ENCODE data around the gene MRPL36.
"Not testable (repeated sequence)": the region's sequence is repeated elsewhere in the genome, so short reads cannot be mapped to it uniquely, and the experiment has no call there.

The MRPL36 gene

DNA sequence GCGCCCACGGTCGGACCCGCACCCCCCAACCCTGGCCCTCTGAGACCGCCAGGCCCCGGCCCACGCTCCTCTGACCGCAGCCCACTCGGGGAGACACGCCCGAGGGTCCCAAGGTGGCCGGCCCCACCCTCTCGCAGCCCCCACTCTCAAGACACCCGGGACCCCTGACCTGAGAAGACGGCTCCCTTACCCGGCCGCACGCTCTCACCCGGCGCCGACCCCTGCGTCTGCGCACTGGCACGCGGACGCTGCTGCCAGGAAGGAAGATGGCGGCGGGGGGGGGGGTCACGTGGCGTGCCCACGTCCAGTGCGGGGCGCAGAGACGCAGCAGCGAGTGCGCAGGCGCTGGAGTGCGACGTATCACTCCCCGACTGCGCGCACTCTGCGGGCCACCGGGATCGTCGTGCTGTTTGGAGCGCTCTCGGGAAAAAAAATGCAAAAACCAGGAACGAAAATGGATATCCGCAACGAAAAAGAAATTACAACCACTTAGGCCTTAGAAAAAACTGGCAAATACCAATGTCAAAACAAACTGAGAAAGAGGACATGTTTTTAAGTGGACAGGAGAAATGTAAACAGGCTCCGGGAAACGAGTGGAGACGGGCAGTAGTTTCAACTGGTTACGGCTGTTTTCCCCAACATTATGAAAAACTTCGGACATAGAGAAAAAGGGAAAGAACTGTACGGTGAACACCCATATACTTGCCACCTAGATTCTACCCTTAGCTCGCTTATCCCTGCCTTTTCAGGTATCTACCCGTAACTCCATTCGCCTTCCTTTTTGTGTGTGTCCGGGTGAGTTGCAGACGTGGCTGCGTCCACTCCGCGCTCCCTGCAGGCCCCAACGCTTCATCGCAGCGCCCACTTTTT, at the start of gene MRPL36:
TSS of gene MRPL36 (minus strand) at position 236 of the 870 bp plus-strand sequence. CDS start 902 bp downstream, outside the sequence.
- peak; percentile 92 for DNase-seq

DNA sequence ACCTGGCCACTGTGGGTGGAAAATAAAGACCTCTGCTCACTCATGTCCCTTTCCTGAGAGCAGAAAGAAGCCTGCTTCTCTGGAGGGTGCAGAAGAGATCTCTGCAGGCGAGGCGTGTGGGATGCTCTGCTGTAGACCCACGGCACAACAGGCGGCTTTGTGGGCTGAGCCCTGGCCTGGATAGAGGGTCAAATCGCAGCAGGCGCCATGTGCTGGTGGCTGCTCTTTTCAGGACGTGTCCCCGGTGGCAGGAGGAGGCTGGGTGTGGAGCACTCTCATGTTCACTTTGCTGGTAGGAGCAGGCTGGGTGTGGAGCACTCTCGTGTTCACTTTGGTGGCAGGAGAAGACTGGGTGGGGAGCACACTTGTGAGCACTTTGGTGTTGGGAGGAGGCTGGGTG, 48.0 kb upstream of the MRPL36 start:
- DNase-seq: no peak

GRCh38 chr5:1847056-1847455, 47.4 kb upstream of the MRPL36 start:
- no peak for DNase-seq

GRCh38 chr5:1846583-1846982, 46.9 kb upstream of the MRPL36 start:
- DNase-seq: no peak

- DNase-seq: no peak
Observed at GRCh38 chr5:1845696-1846095, 46.1 kb upstream of the MRPL36 start.

GRCh38 chr5:1844708-1845436, 45.2 kb upstream of the MRPL36 start:
- DNase-seq: no peak

- DNase-seq: not testable (repeated sequence)
Observed at GRCh38 chr5:1843761-1844160, 44.1 kb upstream of the MRPL36 start.

DNA sequence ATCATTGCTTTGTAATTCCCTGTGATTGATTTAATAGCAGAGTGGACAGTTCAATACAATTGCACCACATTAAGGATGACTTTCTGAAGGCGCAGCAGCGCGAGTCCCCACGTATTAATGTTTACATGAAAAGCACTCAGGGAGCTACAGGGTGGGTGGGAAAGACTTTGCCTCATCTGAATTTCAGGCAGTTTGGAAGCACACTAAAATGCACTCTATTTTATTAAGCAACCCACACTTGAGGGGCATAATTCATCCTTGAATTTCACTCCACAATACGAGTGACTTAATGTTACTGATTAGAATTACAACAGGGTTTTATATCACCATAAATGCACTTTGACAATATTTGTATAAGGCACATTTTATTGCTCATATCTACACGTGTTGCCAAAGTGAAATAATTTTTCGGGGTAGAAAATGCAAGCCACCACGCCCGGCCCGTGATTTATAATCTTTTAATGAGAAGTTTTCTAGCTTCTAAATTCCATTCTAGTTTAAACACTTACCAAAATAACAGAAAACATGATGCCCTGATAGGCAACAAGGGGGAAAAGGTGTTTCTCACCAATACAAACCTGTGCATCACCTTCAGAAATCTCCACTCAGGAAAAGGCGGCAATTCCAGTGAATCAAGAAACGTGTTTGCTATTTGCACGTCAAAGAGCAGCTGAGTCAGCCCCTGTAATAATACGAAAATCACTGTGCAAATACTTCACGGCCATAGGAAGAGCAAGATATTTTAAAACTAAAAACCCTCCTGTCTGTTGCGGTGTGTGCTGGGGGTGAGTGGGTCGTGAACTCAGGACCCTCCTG, 42.6 kb upstream of the MRPL36 start:
- DNase-seq: no peak

GRCh38 chr5:1840741-1841521, 41.3 kb upstream of the MRPL36 start:
- no peak for DNase-seq

GRCh38 chr5:1840071-1840547, 40.5 kb upstream of the MRPL36 start:
- no peak for DNase-seq

- no peak for DNase-seq
Observed at GRCh38 chr5:1838013-1838412, 38.4 kb upstream of the MRPL36 start.

- DNase-seq: no peak
Observed at GRCh38 chr5:1836891-1837880, 37.5 kb upstream of the MRPL36 start.

DNA sequence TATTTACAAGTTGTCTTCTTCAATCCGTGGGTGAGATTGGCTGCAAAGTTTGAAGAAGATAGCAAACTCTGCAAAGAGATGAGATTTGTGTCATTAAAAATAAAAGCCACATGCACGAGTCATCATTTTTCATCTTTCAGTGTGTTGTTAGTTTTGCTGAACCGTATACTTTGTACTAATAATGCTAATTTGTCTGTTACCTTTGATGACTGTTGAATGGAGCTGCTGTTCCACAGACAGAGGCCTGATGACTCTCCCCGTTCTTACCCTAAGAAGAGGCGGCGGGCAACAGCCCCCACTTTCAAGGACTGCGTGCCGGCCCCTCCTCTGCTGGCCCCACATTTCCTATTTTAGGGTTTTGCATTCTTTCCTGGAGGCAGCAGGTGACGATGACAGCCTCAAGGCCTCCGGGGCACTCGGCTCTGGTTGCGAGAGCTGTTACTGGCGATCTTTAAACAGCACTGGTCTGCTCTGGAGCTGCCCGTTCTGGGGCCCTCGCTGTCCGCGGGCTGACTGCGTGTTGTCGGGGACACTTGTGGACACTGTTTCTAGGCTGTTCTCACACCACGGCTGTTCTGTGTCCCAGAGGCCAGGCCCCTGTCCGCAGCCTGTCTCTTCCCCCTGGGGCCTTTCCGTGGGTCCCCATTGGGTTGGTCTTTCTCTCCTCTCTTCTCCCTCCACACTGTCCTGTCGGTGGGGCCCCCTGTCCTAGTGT, 36.7 kb upstream of the MRPL36 start:
- no peak for DNase-seq

GRCh38 chr5:1835431-1835830, 35.8 kb upstream of the MRPL36 start:
- no peak for DNase-seq

GRCh38 chr5:1834721-1835429, 35.2 kb upstream of the MRPL36 start:
- no peak for DNase-seq

- peak; percentile 15 for DNase-seq
Observed at GRCh38 chr5:1834022-1834551, 34.5 kb upstream of the MRPL36 start.

GRCh38 chr5:1833264-1834021, 33.8 kb upstream of the MRPL36 start:
- DNase-seq: no peak

DNA sequence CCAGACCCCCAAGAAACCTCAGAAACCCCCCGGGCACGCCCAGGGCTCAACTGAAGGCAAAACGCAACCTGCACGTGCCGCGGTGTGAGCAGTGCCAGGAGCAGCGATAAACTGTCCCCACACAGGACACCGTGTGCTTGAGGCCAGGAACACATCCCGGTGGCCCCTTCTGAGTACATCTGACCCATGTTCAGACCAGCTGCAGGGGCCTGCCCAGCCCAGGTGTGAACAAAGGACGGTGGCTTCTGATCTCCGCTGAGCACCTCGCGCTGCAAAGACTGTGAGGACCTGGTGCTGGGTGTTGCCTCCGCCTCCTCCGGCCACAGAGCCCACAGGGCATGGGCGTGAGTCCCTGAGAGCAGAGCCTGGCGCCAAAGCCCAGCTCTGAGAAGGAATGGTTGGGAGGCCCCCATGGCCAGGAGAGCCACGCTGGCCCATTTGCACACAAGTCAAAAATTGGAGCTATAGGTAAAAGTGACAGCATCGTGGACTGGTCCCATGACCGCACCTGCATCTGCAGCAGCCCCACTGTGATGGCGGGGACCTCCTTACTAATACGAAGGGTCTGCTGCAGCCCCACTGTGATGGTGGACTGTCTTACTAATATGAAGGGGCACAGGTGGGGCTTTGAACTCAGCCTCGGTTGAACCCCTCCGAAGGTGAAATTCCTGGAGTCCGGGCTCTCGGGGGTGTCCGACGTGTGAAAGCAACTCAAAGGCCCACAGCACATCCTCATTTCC, 33.0 kb upstream of the MRPL36 start:
- DNase-seq: no peak

Data from NCI-H82 (cell line).